Ectodermal cell (in vitro differentiated cells): ENCODE results near the gene CSNK2A1. TPM values are rescaled to one million over a fixed set of nuclear protein-coding genes. Genes with fewer than 3 reads are reported as not detected.
"Not testable (repeated sequence)": the region's sequence is repeated elsewhere in the genome, so short reads cannot be mapped to it uniquely, and the experiment has no call there.

Source experiments
- H3K27ac ChIP-seq: 2 replicates; pipeline ENCODE4 v1.7.0; 2013; ENCODE audit warnings: mild to moderate bottlenecking, low read depth, low read length; ENCODE audit not compliant: insufficient read depth, poor library complexity, severe bottlenecking
- H3K27me3 ChIP-seq: 2 replicates; pipeline ENCODE4 v1.7.0; 2013; ENCODE audit warnings: mild to moderate bottlenecking, low read length; ENCODE audit not compliant: insufficient read depth, control insufficient read depth, poor library complexity, severe bottlenecking
- H3K36me3 ChIP-seq: one replicate; pipeline ENCODE4 v1.7.0; 2013; ENCODE audit warnings: low read length; ENCODE audit not compliant: control insufficient read depth, insufficient read depth
- H3K4me1 ChIP-seq: one replicate; pipeline ENCODE4 v1.7.0; 2013; ENCODE audit warnings: low read length; ENCODE audit not compliant: control insufficient read depth, insufficient read depth
- H3K4me3 ChIP-seq: 2 replicates; pipeline ENCODE4 v1.7.0; 2013; ENCODE audit warnings: low read depth, low read length, control low read depth; ENCODE audit not compliant: insufficient read depth
- H3K9me3 ChIP-seq: 2 replicates; pipeline ENCODE4 v1.7.0; 2013; ENCODE audit warnings: mild to moderate bottlenecking, low read length, moderate library complexity; ENCODE audit not compliant: control insufficient read depth
- WGBS, 2 experiments: methylation state at CpG; one replicate each; pipeline ENCODE4 v1.1.7; 2013; ENCODE audit warnings: missing lambda C conversion rate in 2 of 2; 5-methylcytosine and 5-hydroxymethylcytosine counted together
- polyA plus RNA-seq, 4 experiments: library from polyadenylated mRNA; stranded (reverse); fragments of 50-300 nt; gene quantifications; one replicate each; pipeline ENCODE4 v1.2.3, GENCODE V29; 2013

Gene CSNK2A1
- 223 TPM for polyA plus RNA-seq (2013, experiment 1 of 4)
- polyA plus RNA-seq (2013, experiment 2 of 4): 215 TPM
- 134 TPM for polyA plus RNA-seq (2013, experiment 3 of 4)
- polyA plus RNA-seq (2013, experiment 4 of 4): 149 TPM

DNA sequence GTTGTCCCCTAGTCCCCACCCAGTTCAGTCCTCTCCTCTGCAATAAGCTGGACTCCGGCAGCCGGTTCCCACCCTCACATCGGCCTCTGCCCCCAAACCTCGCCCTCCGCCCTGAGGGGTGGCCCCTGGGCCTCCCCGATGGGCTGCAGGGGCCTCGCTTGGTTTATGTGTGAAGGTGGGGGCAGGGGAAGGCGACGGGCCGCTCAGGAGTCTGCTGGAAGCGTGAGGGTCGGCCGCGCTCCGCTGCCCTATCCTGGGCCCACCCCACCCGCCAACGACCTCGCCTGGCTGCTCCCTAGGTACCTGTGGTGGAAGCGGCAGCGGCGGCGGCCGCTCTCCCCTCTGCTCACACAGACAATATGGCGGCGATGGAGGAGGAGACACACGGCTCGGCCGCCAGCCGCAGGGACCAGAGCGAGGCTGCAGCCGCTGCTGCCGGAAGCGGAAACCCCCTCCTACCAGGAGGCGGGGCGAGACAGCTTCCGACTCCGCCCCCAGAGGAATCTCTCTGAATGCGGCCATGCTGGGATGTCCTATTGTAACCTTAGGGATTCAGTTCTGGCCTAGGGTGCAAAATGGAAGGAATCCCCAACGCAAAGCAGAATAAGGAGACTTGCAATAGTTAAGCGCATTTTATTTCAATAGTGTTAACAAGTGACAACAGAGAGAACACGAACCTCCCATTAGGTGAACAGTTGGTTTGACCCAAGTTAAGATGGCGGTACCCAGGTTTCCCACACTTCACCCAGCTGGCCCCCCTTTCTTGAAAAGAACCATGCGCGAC, at the start of gene CSNK2A1:
TSS of gene CSNK2A1 (minus strand) at position 422 of the 784 bp plus-strand sequence. CDS start 35,239 bp downstream, outside the sequence.
- WGBS, 2 experiments: 0 to 1% methylated on average over 44 of the region's 44 CpGs
- Histone ChIP-seq H3K36me3 (peaks cover 8% of the 10 kb centered on the region), H3K9me3 (no peaks in the 10 kb centered on the region), H3K27me3 (peaks cover 23% of the 10 kb centered on the region), H3K4me3 (peak within 1 kb of the TSS; percentile 87), H3K4me1 (no peaks in the 10 kb centered on the region), H3K27ac (peak within 1 kb of the TSS; percentile 80)

GRCh38 chr20:592506-592905, 48.9 kb upstream of the CSNK2A1 start:
- H3K27me3 ChIP-seq: no peaks in the 10 kb centered on the region
- no peaks in the 10 kb centered on the region for H3K4me1 ChIP-seq
- H3K9me3 ChIP-seq: no peaks in the 10 kb centered on the region
- H3K4me3 ChIP-seq: no peak overlapping the region
- H3K27ac ChIP-seq: no peak overlapping the region
- 90 to 94% methylated on average over 7 of the region's 7 CpGs for WGBS, 2 experiments
- no peaks in the 10 kb centered on the region for H3K36me3 ChIP-seq

GRCh38 chr20:591941-592340, 48.4 kb upstream of the CSNK2A1 start:
- Histone ChIP-seq H3K9me3 (no peaks in the 10 kb centered on the region), H3K4me1 (no peaks in the 10 kb centered on the region), H3K27me3 (no peaks in the 10 kb centered on the region), H3K36me3 (no peaks in the 10 kb centered on the region), H3K27ac (no peak overlapping the region), H3K4me3 (no peak overlapping the region)
- 83 to 88% methylated on average over 5 of the region's 5 CpGs for WGBS, 2 experiments

DNA sequence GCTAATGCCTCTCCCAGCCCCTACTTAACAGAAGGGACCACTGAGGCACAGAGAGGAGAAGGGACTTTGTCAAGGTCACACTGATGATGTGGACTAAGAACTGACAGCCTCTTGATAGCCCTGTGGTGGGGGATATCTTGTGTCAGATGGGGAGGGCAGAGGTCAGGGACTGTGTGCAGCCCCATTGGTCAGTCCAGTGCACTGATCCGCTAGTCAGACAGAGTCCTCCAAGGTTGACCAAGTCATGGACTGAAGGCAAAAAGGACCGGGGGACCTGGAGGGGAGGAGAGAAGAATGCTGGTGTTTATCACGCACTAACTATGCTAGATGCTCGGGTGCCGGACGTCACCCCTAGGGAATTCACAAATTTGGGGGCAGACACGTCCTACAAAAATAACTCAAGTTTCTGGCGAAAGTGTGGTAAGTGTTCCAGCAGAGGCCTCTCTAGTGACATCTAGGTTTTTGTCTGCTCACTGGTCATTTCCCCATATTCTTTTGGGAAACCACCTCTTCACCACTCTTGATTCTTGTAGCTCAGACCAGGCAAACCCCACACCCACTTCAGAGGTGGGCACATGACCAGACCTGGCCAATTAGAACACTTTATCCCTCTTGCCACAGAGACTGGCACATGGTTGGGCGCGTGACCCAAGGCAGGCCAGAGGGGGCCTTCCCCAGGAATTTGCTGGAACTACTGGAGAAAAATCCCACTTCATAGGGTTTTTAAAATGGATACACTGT, 45.5 kb upstream of the CSNK2A1 start:
- Histone ChIP-seq H3K27ac (no peak overlapping the region), H3K36me3 (no peaks in the 10 kb centered on the region), H3K4me1 (no peaks in the 10 kb centered on the region), H3K9me3 (no peaks in the 10 kb centered on the region), H3K27me3 (no peaks in the 10 kb centered on the region), H3K4me3 (no peak overlapping the region)
- WGBS, 2 experiments: 91 to 93% methylated on average over 10 of the region's 10 CpGs

GRCh38 chr20:588476-588875, 44.9 kb upstream of the CSNK2A1 start:
- Histone ChIP-seq H3K4me3 (no peak overlapping the region), H3K36me3 (no peaks in the 10 kb centered on the region), H3K9me3 (no peaks in the 10 kb centered on the region), H3K4me1 (no peaks in the 10 kb centered on the region), H3K27ac (no peak overlapping the region), H3K27me3 (no peaks in the 10 kb centered on the region)
- 89% methylated on average over 1 of the region's 3 CpGs; no CpG with 5 or more reads in 1 of the 2 experiments for WGBS, 2 experiments

DNA sequence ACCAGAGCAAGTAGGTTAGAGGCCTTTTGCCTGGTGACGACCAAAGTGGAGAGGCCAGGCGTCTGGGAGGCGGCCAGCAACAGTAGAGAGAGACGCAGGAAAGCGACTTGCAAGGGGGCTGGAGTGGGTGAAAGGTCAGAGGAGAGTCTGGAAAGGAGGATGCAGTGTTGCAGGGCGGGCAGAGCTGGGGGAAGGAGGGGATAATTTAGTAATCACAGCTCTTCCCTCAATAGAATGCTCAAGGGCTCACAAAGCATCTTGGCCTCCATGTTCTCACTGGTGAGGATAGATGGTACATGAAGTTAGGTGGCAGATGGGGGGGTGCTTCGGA, 41.3 kb upstream of the CSNK2A1 start:
- Histone ChIP-seq H3K27me3 (no peaks in the 10 kb centered on the region), H3K4me3 (no peak overlapping the region)
- WGBS, 2 experiments: 83 to 86% methylated on average over 7 of the region's 7 CpGs

DNA sequence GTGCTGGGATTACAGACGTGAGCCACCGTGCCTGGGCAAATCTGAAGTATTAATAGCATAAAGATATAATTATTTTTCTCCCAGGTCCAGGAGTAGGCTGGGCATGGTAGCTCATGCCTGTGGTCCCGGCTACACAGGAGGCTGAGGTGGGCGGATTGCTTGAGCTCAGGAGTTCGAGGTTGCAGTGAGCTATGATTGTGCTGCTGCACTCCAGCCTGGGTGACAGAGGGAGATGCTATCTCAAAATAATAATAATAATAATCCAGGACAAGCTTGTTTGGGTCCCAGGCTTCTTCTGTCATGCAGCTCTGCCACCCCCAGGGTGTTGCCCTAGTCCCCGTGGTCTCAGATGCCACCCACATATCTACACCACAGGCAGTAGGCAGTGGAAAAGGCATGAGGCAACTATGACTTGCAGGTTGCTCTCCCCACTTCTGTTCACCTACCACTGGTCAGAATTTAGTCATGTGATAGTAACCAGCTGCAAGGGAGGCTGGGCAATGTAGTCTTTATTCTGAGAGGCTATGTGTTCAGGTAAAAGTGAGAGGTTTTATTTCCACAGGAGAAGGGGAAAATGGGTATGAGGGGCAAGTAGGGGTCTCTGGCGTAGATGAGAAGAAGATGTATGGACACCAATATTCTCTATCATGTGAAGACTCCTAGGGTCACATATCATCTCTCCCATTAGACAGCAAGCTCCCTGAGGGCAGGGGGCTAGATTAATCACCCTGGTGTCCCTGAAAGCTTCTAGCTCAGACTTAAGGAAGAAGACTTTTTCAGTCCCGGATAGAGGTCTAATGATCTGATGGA, 40.8 kb upstream of the CSNK2A1 start:
- Histone ChIP-seq H3K4me1 (no peaks in the 10 kb centered on the region), H3K9me3 (no peaks in the 10 kb centered on the region), H3K27ac (no peak overlapping the region), H3K36me3 (no peaks in the 10 kb centered on the region), H3K27me3 (no peaks in the 10 kb centered on the region), H3K4me3 (no peak overlapping the region)
- WGBS, 2 experiments: 79 to 86% methylated on average over 6 to 8 of the region's 8 CpGs

More for the DNA sequence above, 41.3 kb upstream of the CSNK2A1 start:
- Histone ChIP-seq H3K9me3 (no peaks in the 10 kb centered on the region), H3K36me3 (no peaks in the 10 kb centered on the region), H3K4me1 (no peaks in the 10 kb centered on the region), H3K27ac (no peak overlapping the region)

DNA sequence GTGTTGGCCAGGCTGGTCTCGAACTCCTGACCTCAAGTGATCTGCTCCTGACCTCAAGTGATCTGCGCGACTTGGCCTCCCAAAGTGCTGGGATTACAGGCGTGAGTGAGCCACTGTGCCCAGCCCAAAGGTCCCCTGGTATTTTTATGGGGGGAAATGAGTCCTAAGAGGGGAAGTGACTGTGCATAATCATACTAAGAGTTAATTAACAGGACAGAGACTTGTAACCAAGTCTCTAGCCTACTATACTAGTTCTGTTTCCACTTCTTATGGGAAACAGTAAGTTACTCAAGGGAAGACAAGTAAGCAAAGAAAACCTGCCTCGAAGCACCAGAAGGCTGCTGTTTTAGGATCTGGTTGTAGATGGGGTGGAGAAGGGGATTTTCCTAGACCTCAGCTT, 38.6 kb upstream of the CSNK2A1 start:
- WGBS, 2 experiments: 88 to 92% methylated on average over 5 of the region's 5 CpGs
- Histone ChIP-seq H3K4me1 (no peaks in the 10 kb centered on the region), H3K4me3 (no peak overlapping the region), H3K9me3 (no peaks in the 10 kb centered on the region), H3K27me3 (no peaks in the 10 kb centered on the region), H3K27ac (no peak overlapping the region), H3K36me3 (no peaks in the 10 kb centered on the region)

- WGBS, 2 experiments: 92 to 97% methylated on average over 1 to 5 of the region's 8 CpGs
- H3K9me3 ChIP-seq, H3K27ac ChIP-seq, H3K4me3 ChIP-seq, H3K27me3 ChIP-seq, H3K36me3 ChIP-seq, H3K4me1 ChIP-seq: not testable (repeated sequence)
Observed at GRCh38 chr20:578940-579690, 35.5 kb upstream of the CSNK2A1 start.
